ENCODE measurements around the gene FUT8. TPM values are rescaled to one million over a fixed set of nuclear protein-coding genes. Genes with fewer than 3 reads are reported as not detected.

Gene FUT8
- total RNA-seq, 1 experiment from 2014 or later, result 42.3 TPM

DNA sequence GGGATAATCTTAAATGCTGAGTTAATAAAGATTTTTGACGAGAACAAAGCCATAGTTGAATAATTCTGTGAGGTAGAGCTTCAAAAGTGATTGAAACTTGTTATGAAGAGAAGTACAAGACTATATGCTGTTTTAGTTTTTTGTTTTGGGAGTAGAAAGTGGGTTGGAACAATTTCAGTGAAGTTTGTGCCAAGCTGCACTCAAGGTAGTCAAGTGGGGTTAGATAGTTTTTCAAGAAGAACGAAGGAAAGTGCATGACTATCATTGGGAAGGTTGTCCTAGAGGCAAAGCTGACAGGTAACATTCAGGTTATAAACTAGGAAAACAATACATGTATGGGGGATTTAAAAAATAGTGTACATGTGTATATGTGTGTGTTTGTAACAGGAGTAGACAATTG, 16.2 kb downstream of the FUT8 start:
- no peak overlapping the region for H3K27ac ChIP-seq (ENCODE audit: low read depth, low read length)
- CTCF ChIA-PET, result no interaction called here

DNA sequence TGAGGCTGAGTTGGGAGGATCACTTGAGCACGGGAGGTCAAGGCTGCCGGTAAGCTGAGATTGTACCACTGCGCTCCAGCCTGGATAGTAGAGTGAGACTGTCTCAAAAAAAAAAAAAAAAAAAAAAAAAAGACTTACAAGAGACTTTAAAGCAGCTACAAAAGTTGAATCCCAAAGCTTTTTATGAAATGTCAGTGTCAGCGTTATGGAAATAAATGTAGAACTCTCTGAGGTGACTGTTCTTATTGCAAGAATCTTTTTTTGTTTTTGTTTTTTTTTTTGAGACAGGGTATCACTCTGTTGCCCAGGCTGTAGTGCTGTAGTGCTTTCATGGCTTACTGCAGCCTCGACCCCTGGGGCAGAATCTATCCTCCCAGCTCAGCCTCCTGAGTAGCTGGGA, 17.2 kb downstream of the FUT8 start:
- Histone ChIP-seq H3K9ac (ENCODE audit: low read length) (no peak overlapping the region), H3K79me2 (ENCODE audit: insufficient read depth, low read length) (peaks cover 21% of the 10 kb centered on the region), H3K4me1 (ENCODE audit: control insufficient read depth in 1 of 2, insufficient read depth in 2 of 2, low read length in 2 of 2) (peaks cover 0 to 4% of the 10 kb centered on the region in 2 experiments; a peak in 2 of 4 replicates), H3K4me3 (replicated peaks in 1 of 2; ENCODE audit: low read depth in 1 of 2, low read length in 2 of 2) (no peak overlapping the region), H3K36me3 (ENCODE audit: control insufficient read depth in 1 of 2, insufficient read depth in 2 of 2, low read length in 2 of 2) (no peaks in the 10 kb centered on the region), H3K27ac (ENCODE audit: low read depth, low read length) (no peak overlapping the region), H3K27me3 (ENCODE audit: insufficient read depth, low read length) (no peaks in the 10 kb centered on the region), H3K9me2 (ENCODE audit: insufficient read depth) (no peaks in the 10 kb centered on the region), H3K4me2 (ENCODE audit: low read length) (no peak overlapping the region), H2AFZ (ENCODE audit: low read depth, low read length, poor library complexity, severe bottlenecking) (no peak overlapping the region), H3K9me3 (ENCODE audit: control insufficient read depth in 1 of 2, insufficient read depth in 1 of 2, low read depth in 1 of 2, low read length in 2 of 2) (no peaks in the 10 kb centered on the region), H4K20me1 (ENCODE audit: insufficient read depth) (no peaks in the 10 kb centered on the region)
- ChIA-PET CTCF (interaction anchor here (1.1 kb wide), 1 partner anchor 395 kb away, joined by 3 read pairs; no protein-coding TSS in a partner anchor), POLR2A (no interaction called here), RAD21 (ENCODE audit: low non-redundant PET in 1 of 2, low total read pairs in 2 of 2, uncharacterized antibody in 2 of 2, unreplicated experiment in 2 of 2) (no interaction called here)
- no peak for TF ChIP-seq RAD21 (IDR thresholded peaks at IDR 0.05; ENCODE audit: low read depth)
- TF ChIP-seq, protein P1, sequence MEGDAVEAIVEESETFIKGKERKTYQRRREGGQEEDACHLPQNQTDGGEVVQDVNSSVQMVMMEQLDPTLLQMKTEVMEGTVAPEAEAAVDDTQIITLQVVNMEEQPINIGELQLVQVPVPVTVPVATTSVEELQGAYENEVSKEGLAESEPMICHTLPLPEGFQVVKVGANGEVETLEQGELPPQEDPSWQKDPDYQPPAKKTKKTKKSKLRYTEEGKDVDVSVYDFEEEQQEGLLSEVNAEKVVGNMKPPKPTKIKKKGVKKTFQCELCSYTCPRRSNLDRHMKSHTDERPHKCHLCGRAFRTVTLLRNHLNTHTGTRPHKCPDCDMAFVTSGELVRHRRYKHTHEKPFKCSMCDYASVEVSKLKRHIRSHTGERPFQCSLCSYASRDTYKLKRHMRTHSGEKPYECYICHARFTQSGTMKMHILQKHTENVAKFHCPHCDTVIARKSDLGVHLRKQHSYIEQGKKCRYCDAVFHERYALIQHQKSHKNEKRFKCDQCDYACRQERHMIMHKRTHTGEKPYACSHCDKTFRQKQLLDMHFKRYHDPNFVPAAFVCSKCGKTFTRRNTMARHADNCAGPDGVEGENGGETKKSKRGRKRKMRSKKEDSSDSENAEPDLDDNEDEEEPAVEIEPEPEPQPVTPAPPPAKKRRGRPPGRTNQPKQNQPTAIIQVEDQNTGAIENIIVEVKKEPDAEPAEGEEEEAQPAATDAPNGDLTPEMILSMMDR (IDR thresholded peaks at IDR 0.05 in 2 of 3, conservative IDR thresholded peaks at IDR 0.05 in 1 of 3; ENCODE audit: borderline replicate concordance in 1 of 3, insufficient read depth in 1 of 3, low read depth in 2 of 3, low read length in 2 of 3), result no peak
- TF ChIP-seq, protein P2, sequence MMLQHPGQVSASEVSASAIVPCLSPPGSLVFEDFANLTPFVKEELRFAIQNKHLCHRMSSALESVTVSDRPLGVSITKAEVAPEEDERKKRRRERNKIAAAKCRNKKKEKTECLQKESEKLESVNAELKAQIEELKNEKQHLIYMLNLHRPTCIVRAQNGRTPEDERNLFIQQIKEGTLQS (IDR thresholded peaks at IDR 0.05), result no peak
- no peak for TF ChIP-seq ELF1 (IDR thresholded peaks at IDR 0.05; ENCODE audit: borderline replicate concordance, low read depth)
- TF ChIP-seq CBX3 (IDR thresholded peaks at IDR 0.05; ENCODE audit: low read depth), result no peak
- no peak for TF ChIP-seq ZNF274 (IDR thresholded peaks at IDR 0.05; ENCODE audit: low read depth, low read length)
- TF ChIP-seq POLR2A (IDR thresholded peaks at IDR 0.05; ENCODE audit: borderline replicate concordance, extremely low read depth, insufficient read depth, insufficient read length), result no peak
- TF ChIP-seq, protein P3, sequence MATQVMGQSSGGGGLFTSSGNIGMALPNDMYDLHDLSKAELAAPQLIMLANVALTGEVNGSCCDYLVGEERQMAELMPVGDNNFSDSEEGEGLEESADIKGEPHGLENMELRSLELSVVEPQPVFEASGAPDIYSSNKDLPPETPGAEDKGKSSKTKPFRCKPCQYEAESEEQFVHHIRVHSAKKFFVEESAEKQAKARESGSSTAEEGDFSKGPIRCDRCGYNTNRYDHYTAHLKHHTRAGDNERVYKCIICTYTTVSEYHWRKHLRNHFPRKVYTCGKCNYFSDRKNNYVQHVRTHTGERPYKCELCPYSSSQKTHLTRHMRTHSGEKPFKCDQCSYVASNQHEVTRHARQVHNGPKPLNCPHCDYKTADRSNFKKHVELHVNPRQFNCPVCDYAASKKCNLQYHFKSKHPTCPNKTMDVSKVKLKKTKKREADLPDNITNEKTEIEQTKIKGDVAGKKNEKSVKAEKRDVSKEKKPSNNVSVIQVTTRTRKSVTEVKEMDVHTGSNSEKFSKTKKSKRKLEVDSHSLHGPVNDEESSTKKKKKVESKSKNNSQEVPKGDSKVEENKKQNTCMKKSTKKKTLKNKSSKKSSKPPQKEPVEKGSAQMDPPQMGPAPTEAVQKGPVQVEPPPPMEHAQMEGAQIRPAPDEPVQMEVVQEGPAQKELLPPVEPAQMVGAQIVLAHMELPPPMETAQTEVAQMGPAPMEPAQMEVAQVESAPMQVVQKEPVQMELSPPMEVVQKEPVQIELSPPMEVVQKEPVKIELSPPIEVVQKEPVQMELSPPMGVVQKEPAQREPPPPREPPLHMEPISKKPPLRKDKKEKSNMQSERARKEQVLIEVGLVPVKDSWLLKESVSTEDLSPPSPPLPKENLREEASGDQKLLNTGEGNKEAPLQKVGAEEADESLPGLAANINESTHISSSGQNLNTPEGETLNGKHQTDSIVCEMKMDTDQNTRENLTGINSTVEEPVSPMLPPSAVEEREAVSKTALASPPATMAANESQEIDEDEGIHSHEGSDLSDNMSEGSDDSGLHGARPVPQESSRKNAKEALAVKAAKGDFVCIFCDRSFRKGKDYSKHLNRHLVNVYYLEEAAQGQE (IDR thresholded peaks at IDR 0.05; ENCODE audit: low read depth), result no peak
- intact Hi-C loops (cut with micrococcal nuclease), result no loop called here
- no peak for DNase-seq (ENCODE audit: low read depth, low spot score)
- ATAC-seq, result no peak
- BruUV-seq (replicated peaks), result no TSS peak

More for the DNA sequence above, 16.2 kb downstream of the FUT8 start:
- H3K9me3 ChIP-seq (ENCODE audit: control insufficient read depth in 1 of 2, insufficient read depth in 1 of 2, low read depth in 1 of 2, low read length in 2 of 2), result no peaks in the 10 kb centered on the region
- H3K36me3 ChIP-seq (ENCODE audit: control insufficient read depth in 1 of 2, insufficient read depth in 2 of 2, low read length in 2 of 2), result no peaks in the 10 kb centered on the region
- TF ChIP-seq ZNF274 (IDR thresholded peaks at IDR 0.05; ENCODE audit: low read depth, low read length), result no peak
- TF ChIP-seq POLR2AphosphoS5 (IDR thresholded peaks at IDR 0.05; ENCODE audit: low read depth, low read length), result no peak
- no peak for TF ChIP-seq EZH2 (IDR thresholded peaks at IDR 0.05)
- TF ChIP-seq JUND (IDR thresholded peaks at IDR 0.05), result no peak
- ChIA-PET POLR2A (no interaction called here), RAD21 (ENCODE audit: low non-redundant PET in 1 of 2, low total read pairs in 2 of 2, uncharacterized antibody in 2 of 2, unreplicated experiment in 2 of 2) (no interaction called here)
- peaks cover 0 to 8% of the 10 kb centered on the region in 2 experiments; a peak in 2 of 4 replicates for H3K4me1 ChIP-seq (ENCODE audit: control insufficient read depth in 1 of 2, insufficient read depth in 2 of 2, low read length in 2 of 2)
- no peak overlapping the region for H3K9ac ChIP-seq (ENCODE audit: low read length)
- ATAC-seq (no peak), DNase-seq (ENCODE audit: low read depth, low spot score) (no peak)
- H3K4me3 ChIP-seq (replicated peaks in 1 of 2; ENCODE audit: low read depth in 1 of 2, low read length in 2 of 2), result no peak overlapping the region
- H4K20me1 ChIP-seq (ENCODE audit: insufficient read depth), result no peaks in the 10 kb centered on the region
- H3K27me3 ChIP-seq (ENCODE audit: insufficient read depth, low read length), result no peaks in the 10 kb centered on the region
- no peaks in the 10 kb centered on the region for H3K9me2 ChIP-seq (ENCODE audit: insufficient read depth)
- peaks cover 28% of the 10 kb centered on the region for H3K79me2 ChIP-seq (ENCODE audit: insufficient read depth, low read length)
- intact Hi-C loops (cut with micrococcal nuclease), result no loop called here
- no peak overlapping the region for H2AFZ ChIP-seq (ENCODE audit: low read depth, low read length, poor library complexity, severe bottlenecking)
- BruUV-seq (replicated peaks), result no TSS peak
- no peak overlapping the region for H3K4me2 ChIP-seq (ENCODE audit: low read length)

Measured in HCT116 (cell line).